IPS DF 6.9 (cell line): ENCODE results near the gene ZNF23.
A peak's percentile ranks its signal among the peaks of the same experiment; 100 is the strongest.
"Not testable (repeated sequence)": the region's sequence is repeated elsewhere in the genome, so short reads cannot be mapped to it uniquely, and the experiment has no call there.

ENCODE experiments used
- DNase-seq: peaks from one replicate; pipeline ENCODE4 v3.0.0-alpha.2; 2013; ENCODE audit warnings: low read depth, low spot score
- H3K27ac ChIP-seq: one replicate; pipeline ENCODE4 v1.5.1; 2013; ENCODE audit warnings: low read length, control low read depth
- H3K27me3 ChIP-seq: 2 replicates; pipeline ENCODE4 v1.6.1; 2013; ENCODE audit warnings: mild to moderate bottlenecking, low read length; ENCODE audit not compliant: control insufficient read depth, insufficient read depth
- H3K36me3 ChIP-seq: 2 replicates; pipeline ENCODE4 v1.6.1; 2013; ENCODE audit warnings: low read length; ENCODE audit not compliant: control insufficient read depth, insufficient read depth
- H3K4me1 ChIP-seq: 2 replicates; pipeline ENCODE4 v1.6.1; 2013; ENCODE audit warnings: low read length; ENCODE audit not compliant: control insufficient read depth, insufficient read depth
- H3K4me3 ChIP-seq: 2 replicates; pipeline ENCODE4 v1.5.1; 2013; ENCODE audit warnings: mild to moderate bottlenecking, low read length
- H3K9me3 ChIP-seq: 2 replicates; pipeline ENCODE4 v1.6.1; 2013; ENCODE audit warnings: low read length, inconsistent platforms; ENCODE audit not compliant: control insufficient read depth, insufficient read depth
- WGBS: extraction: QIAGEN DNeasy Blood & Tissue Kit; methylation state at CpG from one replicate; pipeline ENCODE4 v1.1.7; 2013; ENCODE audit warnings: mixed read lengths, missing lambda C conversion rate; ENCODE audit not compliant: insufficient read length, insufficient coverage; 5-methylcytosine and 5-hydroxymethylcytosine counted together

The ZNF23 gene

GRCh38 chr16:71461686-71462648 lies at the start of gene ZNF23:
Gene ZNF23, minus strand, starts transcription at chr16:71462247. Its CDS starts 5,451 bp downstream, at chr16:71456796.
- Histone ChIP-seq H3K4me1 (no peaks in the 10 kb centered on the region), H3K9me3 (no peaks in the 10 kb centered on the region), H3K4me3 (peak within 1 kb of the TSS; percentile 77), H3K27me3 (no peaks in the 10 kb centered on the region), H3K27ac (no peak within 1 kb of the TSS), H3K36me3 (no peaks in the 10 kb centered on the region)
- no peak for DNase-seq
- WGBS: no CpG with 5 or more reads among the region's 52 CpGs

- no peak for DNase-seq
- no CpG with 5 or more reads among the region's 1 CpG for WGBS
- H3K4me1 ChIP-seq: no peaks in the 10 kb centered on the region
- H3K9me3 ChIP-seq: no peaks in the 10 kb centered on the region; the same call in 1 of the 2 replicates
- no peaks in the 10 kb centered on the region for H3K27me3 ChIP-seq
- H3K36me3 ChIP-seq: no peaks in the 10 kb centered on the region
- no peak overlapping the region for H3K27ac ChIP-seq
- H3K4me3 ChIP-seq: no peak overlapping the region
Measured at GRCh38 chr16:71507061-71507460, 45.0 kb upstream of the ZNF23 start.

DNA sequence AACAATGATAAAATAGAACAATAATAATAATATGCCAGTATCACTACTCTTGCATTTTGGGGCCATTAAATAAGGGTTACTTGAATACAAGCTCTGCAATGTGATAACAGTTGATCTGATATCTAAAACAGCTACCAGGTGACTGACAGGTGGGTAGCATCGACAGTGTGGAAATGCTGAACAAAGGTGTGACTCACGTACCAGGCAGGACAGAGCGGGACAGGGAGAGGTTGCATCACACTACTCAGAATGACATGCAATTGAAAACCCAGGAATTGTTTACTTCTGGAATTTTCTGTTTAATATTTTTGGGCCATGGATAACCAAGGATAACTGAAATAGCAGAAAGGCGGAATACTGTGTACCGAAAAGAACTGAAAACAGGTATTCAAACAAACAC lies 42.9 kb upstream of the ZNF23 start:
- Histone ChIP-seq H3K27me3 (no peaks in the 10 kb centered on the region), H3K4me1 (no peaks in the 10 kb centered on the region), H3K9me3 (no peaks in the 10 kb centered on the region), H3K27ac (no peak overlapping the region), H3K4me3 (no peak overlapping the region), H3K36me3 (no peaks in the 10 kb centered on the region)
- no peak for DNase-seq
- WGBS: no CpG with 5 or more reads among the region's 5 CpGs

GRCh38 chr16:71504051-71504450 lies 42.0 kb upstream of the ZNF23 start:
- H3K9me3 ChIP-seq: not testable (repeated sequence)

DNA sequence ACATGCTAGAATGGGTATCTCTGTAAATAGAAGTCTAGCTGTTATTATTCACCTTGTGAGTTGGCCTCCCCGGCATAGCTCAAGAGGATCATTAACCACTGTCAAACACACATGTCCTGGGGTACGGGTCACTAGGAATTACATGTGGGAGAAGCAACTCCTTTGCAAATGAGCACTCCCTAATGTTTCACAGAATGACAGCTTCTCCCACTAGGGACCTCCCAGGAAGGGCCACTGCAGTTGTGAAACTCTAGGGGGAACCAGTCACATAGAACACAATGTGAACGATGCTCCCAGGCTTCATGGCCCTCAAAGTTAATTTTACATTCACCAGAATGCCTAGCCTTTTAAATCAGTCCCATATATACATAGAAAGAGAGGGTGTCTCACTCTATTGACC lies 39.5 kb upstream of the ZNF23 start:
- WGBS: no CpG with 5 or more reads among the region's 3 CpGs
- Histone ChIP-seq H3K27ac (no peak overlapping the region), H3K9me3 (no peaks in the 10 kb centered on the region), H3K4me1 (no peaks in the 10 kb centered on the region), H3K36me3 (no peaks in the 10 kb centered on the region), H3K4me3 (no peak overlapping the region), H3K27me3 (no peaks in the 10 kb centered on the region)
- DNase-seq: no peak

More at GRCh38 chr16:71504051-71504450, 42.0 kb upstream of the ZNF23 start:
- not testable (repeated sequence) for H3K27me3 ChIP-seq, DNase-seq, H3K27ac ChIP-seq, H3K4me1 ChIP-seq, H3K36me3 ChIP-seq, H3K4me3 ChIP-seq
- no CpG with 5 or more reads among the region's 7 CpGs for WGBS

- no peak for DNase-seq
- Histone ChIP-seq H3K27me3 (no peaks in the 10 kb centered on the region), H3K4me3 (no peak overlapping the region), H3K9me3 (no peaks in the 10 kb centered on the region), H3K4me1 (no peaks in the 10 kb centered on the region), H3K27ac (no peak overlapping the region), H3K36me3 (no peaks in the 10 kb centered on the region)
- no CpG with 5 or more reads among the region's 2 CpGs for WGBS
Measured at GRCh38 chr16:71500964-71501363, 38.9 kb upstream of the ZNF23 start.

DNA sequence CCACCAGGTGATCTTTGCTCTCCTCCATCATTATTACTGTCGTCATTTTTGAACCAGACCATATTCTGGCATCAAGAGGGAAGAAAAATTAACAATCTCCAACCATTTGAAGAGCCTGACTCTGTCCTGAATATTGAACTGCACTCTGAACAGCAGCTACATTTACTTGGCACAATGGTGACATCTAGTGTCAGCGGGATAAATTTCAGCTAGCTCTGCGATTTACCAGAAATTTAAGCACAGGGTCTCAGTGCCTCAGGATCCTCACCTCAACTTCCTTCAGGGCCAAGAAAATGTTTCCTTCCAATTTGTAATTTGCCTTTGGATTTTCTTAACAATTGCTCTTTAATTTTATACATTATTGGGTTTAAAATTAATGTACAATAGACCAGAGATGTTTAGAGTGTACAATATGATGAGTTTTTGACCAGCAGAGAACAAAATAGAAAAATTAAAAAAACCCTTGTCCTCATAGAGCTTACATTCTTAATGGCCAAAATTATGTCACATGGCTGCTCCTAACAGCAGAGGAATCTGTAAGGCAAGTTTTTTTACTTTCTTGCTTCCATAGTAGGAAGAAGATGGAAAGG lies 37.8 kb upstream of the ZNF23 start:
- Histone ChIP-seq H3K27me3 (no peaks in the 10 kb centered on the region), H3K36me3 (no peaks in the 10 kb centered on the region), H3K9me3 (no peaks in the 10 kb centered on the region), H3K4me3 (no peak overlapping the region), H3K4me1 (no peaks in the 10 kb centered on the region), H3K27ac (no peak overlapping the region)
- DNase-seq: peak; percentile 35
- WGBS: no CpG with 5 or more reads among the region's 3 CpGs

GRCh38 chr16:71498031-71498430 lies 36.0 kb upstream of the ZNF23 start:
- H3K9me3 ChIP-seq: no peaks in the 10 kb centered on the region
- no peaks in the 10 kb centered on the region for H3K27me3 ChIP-seq
- DNase-seq: no peak
- H3K27ac ChIP-seq: no peak overlapping the region
- no peak overlapping the region for H3K4me3 ChIP-seq
- no CpG with 5 or more reads among the region's 3 CpGs for WGBS
- no peaks in the 10 kb centered on the region for H3K4me1 ChIP-seq
- no peaks in the 10 kb centered on the region for H3K36me3 ChIP-seq

DNA sequence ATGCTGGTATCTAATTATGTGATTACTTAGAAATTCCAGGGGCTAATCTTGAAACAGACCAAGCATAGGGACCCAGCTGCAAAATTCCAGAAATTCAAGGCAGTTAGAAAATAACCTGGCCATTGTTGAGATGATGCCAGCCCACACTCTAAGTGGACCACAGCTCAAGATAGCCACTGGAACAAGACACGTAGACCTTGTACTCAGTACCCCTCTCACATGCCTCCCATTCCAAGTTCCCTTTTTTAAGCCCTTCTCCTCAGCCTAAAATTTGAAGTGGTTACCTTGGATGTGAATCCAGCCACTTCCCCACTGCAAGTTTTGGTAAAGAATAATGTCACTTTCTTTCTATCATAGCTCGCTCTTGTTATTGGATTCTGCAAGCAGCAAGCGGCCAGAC lies 31.2 kb upstream of the ZNF23 start:
- H3K4me1 ChIP-seq: no peaks in the 10 kb centered on the region
- H3K27me3 ChIP-seq: no peaks in the 10 kb centered on the region
- no peak overlapping the region for H3K27ac ChIP-seq
- no peaks in the 10 kb centered on the region for H3K36me3 ChIP-seq
- H3K4me3 ChIP-seq: no peak overlapping the region
- no peaks in the 10 kb centered on the region for H3K9me3 ChIP-seq
- no peak for DNase-seq
- no CpG with 5 or more reads among the region's 3 CpGs for WGBS

GRCh38 chr16:71492786-71493185 lies 30.7 kb upstream of the ZNF23 start:
- WGBS: 100% methylated on average over 1 of the region's 2 CpGs
- H3K27ac ChIP-seq: no peak overlapping the region
- no peaks in the 10 kb centered on the region for H3K36me3 ChIP-seq

More at GRCh38 chr16:71492786-71493185, 30.7 kb upstream of the ZNF23 start:
- Histone ChIP-seq H3K4me3 (no peak overlapping the region), H3K9me3 (no peaks in the 10 kb centered on the region), H3K4me1 (no peaks in the 10 kb centered on the region), H3K27me3 (no peaks in the 10 kb centered on the region)
- DNase-seq: no peak
